NCI-H524 treated with DMSO at 0.1 percent for 48 hours (cell line): ENCODE results near the gene SCAPER.
A peak's percentile ranks its signal among the peaks of the same experiment; 100 is the strongest.
"Not testable (repeated sequence)": the region's sequence is repeated elsewhere in the genome, so short reads cannot be mapped to it uniquely, and the experiment has no call there.

Experiments
- DNase-seq: peaks from one replicate; lab custom pipeline; 2025; lab: John Stamatoyannopoulos, UW

The SCAPER gene

DNA sequence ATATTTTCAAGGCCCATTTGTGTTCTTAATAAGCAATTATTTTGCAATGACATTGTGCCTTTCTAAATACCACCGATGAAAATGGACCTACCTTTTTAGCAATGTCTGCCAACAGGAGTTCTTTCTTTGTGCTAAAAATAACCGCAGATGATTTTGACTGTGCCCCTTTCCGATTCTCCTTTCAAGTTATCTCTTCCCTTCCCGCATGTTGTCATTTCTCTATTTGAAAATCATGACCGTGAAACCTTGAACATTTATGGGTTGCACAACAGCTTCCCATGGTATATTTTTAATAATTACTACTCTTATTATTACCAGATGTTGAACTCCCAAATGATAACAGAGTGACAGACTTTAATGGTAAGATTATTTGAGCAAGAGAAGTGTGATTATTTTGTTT lies 583.5 kb downstream of the SCAPER start:
- DNase-seq, result no peak

DNA sequence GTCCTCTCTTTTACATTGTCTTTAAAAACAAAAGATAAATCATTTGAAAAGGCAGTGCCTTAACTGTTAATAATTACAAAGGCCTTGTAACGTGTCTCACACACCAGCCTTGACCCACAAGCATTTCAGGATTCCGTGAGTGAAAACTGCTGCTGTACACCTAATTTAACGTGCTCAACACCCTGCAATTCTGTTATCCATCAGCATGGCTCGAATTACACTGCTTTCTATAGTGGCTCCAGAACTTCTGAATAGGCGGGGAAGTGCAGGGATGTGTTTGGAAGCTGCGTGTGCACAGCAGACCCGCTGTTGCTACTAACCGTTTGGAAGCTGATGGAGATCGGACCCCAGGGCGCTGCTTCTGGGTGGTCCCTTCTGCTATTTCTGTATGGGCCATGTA lies 584.0 kb downstream of the SCAPER start:
- no peak for DNase-seq

DNA sequence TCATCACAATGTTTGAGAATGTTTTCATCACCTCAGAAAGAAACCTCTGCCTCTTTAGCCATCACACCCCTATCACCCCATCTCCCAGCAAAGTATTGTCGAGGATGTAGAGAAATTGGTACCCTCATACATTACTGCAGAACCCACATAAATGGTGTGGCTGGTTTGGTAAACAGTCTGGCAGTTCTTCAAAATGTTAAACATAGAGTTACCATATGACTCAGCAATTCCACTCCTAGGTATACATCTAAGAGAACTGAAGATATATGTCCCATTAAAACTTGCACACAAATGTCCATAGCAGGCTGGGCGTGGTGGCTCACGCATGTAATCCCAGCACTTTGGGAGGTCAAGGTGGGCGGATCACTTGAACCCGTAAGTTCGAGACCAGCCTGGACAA lies 585.1 kb downstream of the SCAPER start:
- no peak for DNase-seq

DNA sequence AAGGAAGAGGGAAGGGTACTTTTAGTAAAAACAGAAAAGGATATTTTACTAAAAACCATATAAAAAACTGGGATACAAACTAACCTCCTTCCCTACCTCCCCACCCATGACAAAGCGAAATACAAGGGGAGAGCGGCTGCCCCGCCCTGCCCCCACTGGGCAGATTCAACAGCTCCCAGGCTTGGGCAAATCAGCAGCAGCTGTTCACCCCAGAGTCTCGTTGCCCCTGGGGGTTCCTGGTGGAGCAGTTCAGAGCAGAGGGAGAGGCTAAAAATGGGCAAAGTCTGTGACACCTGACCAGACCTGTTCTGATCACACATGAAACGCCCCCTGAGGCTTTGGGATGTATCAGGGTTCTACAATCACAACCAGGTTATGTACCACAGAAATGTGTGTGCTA lies 591.4 kb downstream of the SCAPER start:
- no peak for DNase-seq

- not testable (repeated sequence) for DNase-seq
Observed at GRCh38 chr15:76313175-76313567, 592.0 kb downstream of the SCAPER start.

DNA sequence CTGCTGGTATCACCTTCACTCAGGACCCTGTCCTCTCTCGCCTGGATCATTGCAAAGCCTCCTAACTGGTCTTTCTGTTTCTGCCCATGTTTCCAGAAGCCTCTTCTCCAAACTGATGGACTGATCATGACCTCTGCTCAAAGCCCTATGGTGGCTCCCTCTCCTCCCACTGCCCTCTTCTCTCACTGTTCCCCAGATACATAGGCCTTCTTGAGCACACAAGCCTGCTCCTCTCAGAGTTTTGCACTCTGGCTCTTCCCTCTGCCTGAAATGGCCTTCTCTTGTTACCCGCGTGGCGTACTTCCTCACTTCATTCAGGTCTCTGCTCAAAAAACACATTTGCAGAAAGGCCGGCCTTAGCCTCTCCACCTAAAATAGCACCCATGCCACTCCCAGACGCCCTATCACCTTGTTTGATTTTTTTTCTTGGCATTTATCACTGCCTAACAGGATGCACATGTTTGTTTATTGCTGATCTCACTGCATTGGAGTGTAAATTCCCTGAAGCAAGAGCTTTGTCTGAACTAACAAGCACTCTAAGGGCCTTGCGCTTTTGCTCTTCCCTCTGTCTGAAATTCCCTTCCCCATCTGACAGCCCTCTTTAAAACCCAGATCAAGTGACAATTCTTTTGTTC lies 592.5 kb downstream of the SCAPER start:
- no peak for DNase-seq

- DNase-seq, result peak; percentile 89
Observed at GRCh38 chr15:76311100-76311953, 593.8 kb downstream of the SCAPER start, which contains the start of gene ETFA. Gene ETFA (minus strand): TSS chr15:76311469. CDS start chr15:76311388, 81 bp downstream.

- DNase-seq, result no peak
Observed at GRCh38 chr15:76310475-76311099, 594.6 kb downstream of the SCAPER start.

DNA sequence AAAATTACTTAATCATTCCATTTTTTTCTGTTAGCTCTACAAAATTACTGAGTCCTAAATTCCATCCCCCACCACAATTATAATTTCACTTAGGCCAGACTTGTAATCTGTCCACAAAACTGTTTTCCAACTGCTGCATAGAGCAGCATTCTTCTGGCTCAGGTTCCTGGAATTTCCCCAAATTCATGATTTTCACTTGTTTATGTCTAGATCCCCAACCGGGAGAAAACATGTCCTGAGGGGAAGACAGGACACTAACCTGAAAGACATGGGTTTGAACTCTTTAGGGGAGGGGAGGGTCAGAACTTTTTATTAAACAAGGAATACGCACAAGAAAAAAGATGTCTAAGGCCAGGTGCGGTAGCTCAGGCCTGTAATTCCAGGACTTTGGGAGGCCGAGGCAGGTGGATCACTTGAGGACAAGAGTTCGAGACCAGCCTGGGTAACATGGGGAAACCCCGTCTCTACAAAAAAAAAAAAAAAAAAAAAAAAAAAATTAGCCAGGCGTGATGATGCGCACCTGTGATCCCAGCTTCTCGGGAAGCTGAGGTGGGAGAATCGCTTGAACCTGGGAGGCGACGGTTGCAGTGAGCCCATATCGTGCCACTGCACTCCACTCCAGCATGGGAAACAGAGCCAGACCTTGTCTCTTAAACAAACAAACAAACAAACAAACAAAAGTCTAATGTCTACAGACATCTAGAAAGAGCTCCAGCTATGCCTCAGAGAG lies 595.4 kb downstream of the SCAPER start:
- no peak for DNase-seq

DNA sequence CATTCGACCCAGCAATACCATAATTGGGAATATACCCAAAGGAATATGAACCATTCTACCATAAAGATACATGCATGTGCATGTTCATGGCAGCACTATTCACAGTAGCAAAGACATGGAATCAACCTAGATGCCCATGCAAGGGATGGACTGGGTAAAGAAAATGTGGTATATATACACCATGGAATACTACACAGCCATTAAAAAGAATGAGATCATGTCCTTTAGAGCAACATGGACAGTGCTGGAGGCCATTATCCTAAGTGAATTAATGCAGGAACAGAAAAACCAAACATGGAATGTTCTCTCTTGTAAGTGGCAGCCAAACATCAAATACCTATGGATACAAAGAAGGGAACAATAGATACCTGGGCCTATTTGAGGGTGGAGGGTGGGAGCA lies 601.2 kb downstream of the SCAPER start:
- no peak for DNase-seq

DNA sequence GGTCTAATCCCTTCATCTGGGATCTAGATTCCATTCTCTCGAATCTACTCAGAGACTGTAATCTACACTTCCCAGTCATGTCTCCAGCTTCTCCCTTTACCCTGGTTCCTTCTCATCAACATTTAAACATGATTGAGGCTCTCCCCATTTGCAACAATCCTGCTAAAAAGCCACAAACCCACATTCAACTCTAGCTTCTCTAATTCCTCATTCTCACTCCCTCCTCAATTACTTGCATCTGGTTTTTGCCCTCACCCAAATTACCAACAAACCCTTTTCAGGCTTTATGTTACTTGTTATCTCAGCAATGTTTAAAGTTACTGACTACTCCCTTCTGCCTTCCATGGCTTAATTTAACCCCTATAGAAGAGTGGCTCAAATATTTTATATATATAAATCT lies 605.4 kb downstream of the SCAPER start:
- no peak for DNase-seq

GRCh38 chr15:76298986-76299385 lies 606.2 kb downstream of the SCAPER start:
- DNase-seq, result no peak

GRCh38 chr15:76297951-76298350 lies 607.2 kb downstream of the SCAPER start:
- not testable (repeated sequence) for DNase-seq
